ENCODE results near the gene ZNF263.
"Not testable (repeated sequence)": the region's sequence is repeated elsewhere in the genome, so short reads cannot be mapped to it uniquely, and the experiment has no call there.

The ZNF263 gene

DNA sequence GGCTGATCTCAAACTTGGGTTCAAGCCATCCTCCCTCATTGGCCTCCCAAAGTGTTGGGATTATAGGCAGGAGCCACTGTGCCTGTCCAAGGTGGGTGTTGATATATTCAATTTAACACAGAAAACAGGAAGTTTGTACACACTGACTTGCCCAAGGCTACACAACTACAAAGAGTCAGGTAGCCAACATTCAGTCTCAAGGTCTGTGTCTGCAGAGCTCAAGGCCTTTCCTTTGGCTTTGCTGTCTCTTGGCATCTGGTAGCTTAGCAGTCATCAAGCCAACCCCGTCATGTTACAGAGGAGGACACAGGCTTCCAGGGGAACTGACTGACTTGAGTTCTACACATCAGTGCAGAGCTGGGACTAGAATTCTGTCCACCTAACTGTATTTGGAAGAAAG is 15.0 kb upstream of the ZNF263 start:
- no peak for DNase-seq (ENCODE audit: low read depth)

DNA sequence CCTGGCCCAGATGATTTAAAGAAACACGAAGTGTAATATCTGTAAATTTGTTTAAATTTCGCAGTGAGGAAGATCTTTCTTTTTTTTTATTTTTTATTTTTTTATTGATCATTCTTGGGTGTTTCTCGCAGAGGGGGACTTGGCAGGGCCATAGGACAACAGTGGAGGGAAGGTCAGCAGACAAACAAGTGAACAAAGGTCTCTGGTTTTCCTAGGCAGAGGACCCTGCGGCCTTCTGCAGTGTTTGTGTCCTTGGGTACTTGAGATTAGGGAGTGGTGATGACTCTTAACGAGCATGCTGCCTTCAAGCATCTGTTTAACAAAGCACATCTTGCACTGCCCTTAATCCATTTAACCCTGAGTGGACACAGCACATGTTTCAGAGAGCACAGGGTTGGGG is 12.6 kb upstream of the ZNF263 start:
- not testable (repeated sequence) for DNase-seq (ENCODE audit: low read depth)

DNA sequence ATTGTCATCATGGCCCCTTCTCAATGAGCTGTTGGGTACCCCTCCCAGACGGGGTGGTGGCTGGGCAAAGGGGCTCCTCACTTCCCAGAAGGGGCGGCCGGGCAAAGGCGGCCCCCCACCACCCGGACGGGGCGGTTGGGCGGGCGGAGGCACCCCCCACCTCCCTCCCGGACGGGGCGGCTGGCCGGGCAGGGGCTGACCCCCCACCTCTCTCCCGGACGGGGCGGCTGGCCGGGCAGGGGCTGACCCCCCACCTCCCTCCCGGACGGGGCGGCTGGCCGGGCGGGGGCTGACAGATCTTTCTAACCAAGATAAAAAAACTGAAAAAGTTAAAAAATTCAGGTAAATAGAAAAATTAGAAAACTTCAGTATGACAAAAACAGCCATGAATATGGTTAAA is 12.0 kb upstream of the ZNF263 start:
- not testable (repeated sequence) for DNase-seq (ENCODE audit: low read depth)

DNA sequence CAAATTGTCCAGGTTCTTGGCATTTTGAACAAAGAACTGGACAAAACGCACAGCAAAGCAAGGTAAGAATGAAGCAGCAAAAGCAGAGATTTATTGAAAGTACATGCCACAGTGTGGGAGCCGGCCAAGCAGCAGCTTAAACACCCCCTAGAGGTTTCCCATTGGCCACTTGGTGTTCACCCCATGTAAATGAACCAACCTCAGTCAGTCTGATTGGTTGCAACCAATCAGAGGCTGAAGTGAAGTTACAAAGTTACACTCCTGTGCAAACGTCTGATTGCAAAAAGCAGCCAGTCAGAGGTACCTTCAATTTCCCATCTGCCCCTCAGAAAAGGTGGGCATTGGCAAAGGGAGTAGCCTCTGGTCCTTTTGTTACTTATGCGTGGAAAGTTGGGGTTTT is 8.8 kb upstream of the ZNF263 start:
- DNase-seq (ENCODE audit: low read depth) = no peak

DNA sequence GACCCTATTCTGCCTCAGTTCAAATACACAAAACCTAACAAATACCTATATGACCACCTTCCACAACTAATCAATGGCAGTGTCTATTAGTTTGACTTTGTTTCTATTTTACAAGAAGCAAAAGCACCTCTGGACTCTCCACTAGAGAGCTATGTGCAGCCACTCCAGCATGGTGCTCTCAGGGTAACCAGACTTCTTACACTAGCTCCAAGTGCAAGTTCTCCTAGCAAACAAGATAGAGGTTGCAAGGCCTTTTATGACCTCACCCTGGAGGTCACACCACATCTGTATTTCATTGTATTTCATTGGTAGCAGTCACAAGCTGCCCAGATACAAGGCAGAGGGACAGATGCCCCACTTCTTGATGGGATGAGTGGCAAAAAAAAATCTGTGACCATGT is 8.3 kb upstream of the ZNF263 start:
- no peak for DNase-seq (ENCODE audit: low read depth)

DNA sequence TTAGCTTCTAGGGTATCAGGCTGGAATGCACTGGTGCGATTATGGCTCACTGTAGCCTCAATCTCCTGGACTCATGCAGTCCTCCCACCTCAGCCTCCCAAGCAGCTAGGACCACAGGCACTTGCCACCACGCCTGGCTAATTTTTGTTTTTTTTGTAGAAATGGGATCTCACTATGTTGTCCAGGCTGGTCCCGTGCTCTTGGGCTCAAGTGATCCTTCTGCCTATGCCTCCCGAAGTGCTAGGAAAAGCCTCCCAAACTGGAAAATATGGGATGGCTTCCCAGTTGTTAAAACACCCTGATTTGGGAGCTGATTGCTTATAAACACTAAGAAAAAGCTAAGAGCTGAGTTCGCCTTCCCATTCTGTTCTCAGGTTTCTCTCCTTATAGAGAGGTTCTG is 6.6 kb upstream of the ZNF263 start:
- no peak for DNase-seq (ENCODE audit: low read depth)

DNA sequence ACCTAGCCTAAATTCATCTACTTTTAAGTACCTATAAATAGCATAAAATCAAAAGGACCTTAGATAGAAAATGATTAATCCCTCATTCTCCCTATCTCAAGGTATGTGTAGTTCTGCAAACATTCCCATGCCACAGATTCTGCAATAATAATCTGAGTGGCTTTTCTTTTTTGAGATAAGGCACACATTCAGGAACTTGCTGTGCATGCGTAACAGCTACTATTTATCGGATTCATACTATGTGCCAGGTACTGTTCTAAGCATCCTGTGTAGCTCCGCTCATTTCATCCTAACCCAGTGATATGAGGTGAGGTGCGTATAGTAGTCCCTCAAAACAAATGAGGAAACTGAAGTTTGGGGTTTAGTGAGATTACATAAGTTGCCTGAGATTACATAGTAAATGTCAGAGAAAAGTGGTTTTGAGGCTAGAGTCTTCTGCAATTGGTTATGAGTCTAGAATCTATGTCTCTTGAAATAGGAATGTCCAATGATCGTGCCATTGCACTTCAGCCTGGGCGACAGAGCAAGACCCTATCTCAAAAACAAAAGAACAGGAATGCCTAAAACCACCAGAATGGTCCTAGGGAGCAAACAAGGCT is 2.0 kb upstream of the ZNF263 start:
- DNase-seq (ENCODE audit: low read depth) = no peak

DNA sequence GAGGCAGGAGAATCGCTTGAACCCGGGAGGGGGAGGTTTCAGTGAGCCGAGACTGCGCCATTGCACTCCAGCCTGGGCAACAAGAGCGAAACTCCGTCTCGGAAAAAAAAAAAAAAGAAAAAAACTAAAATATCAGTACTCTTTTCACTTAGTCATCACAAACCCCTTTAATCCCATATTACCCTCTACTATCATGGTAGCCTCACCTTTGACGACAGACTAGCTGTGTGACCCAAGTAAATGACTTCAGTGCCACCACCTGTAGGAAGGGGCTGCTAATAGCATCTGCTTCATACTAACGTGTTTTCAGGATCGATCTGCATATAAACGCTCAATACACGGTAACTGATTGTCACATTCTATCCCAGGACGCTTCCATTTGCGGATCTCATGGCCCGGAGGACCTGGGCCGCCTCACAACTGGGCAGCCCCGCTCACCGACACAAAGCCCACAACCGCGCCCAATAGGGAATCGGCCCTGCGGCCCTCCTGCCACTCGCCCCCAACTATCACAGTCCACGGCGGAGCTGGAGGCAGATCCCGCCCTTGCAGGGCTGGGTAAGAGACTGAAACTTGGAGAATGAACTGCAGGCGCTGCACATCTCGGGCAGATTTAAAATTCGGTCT is 1.1 kb upstream of the ZNF263 start:
- DNase-seq (ENCODE audit: low read depth) = peak; percentile 10

DNA sequence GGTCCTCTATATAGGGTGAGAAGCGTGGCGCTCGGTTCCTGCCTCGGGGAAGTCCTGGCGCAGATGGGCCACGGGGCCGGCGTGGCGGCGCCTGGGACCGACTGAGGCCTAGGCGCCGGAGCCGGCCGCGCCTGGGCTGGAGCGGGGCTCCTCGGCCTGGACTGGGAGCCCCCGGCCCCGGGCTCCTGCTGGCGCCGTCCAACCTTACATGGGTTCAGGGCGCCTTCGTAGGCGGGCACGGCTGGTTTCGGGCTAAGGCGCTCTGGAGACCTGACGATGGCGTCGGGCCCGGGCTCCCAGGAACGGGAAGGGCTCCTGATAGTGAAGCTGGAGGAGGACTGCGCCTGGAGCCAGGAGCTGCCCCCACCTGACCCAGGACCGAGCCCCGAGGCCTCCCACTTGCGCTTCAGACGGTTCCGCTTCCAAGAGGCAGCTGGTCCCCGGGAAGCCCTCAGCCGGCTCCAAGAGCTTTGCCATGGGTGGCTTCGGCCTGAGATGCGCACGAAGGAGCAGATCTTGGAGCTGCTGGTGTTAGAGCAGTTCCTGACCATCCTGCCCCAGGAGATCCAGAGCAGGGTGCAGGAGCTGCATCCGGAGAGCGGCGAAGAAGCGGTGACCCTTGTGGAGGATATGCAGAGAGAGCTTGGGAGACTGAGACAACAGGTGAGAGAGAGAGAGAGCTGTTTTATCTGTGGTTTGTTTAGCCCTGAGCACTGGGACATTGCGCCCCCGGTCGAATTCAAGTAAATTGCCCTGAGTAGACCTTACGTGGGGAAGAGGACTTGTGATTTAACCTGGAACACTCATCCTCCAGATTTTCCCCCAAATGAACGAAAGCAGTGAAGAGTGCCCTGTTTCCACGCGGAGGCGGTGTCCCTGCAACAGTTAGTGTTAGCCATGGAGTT is 504 bp downstream of the ZNF263 start:
- no peak for DNase-seq (ENCODE audit: low read depth)

DNA sequence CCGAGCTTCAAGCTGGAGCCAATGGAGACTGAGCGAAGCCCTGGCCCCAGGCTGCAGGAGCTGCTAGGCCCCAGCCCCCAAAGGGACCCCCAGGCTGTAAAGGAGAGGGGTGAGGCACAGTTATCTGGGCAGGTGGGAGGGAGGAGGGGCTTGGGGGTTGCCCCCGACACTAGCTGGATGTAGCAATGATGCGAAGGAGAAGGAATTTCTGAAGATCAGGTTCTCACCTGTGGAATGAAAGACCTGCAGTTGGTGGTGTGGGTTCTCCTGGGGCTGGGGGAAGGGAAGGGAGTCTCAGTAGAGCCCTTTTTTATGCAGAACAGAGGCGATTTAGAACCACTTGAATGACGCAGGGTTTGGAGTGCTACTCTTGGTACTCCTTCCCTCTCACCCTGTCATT is 1.8 kb downstream of the ZNF263 start:
- no peak for DNase-seq (ENCODE audit: low read depth)

DNA sequence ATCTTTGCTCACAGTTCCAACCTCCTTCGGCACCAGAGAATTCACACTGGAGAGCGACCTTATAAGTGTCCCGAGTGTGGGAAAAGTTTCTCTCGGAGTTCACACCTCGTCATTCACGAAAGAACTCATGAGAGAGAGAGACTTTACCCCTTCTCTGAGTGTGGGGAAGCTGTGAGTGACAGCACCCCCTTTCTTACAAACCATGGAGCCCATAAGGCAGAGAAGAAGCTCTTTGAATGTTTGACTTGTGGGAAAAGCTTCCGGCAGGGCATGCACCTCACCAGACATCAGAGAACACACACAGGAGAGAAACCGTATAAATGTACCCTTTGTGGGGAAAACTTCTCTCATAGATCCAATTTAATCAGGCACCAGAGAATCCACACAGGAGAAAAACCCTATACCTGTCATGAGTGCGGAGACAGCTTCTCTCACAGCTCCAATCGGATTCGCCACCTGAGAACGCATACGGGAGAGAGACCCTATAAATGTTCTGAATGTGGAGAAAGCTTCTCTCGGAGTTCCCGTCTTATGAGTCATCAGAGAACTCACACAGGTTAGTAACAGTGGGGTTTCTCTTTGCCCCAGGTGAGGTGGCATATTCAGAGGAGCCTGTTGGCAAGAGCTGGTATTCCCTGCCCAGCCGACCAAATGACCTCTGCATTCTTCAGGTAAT is 6.8 kb downstream of the ZNF263 start:
- no peak for DNase-seq (ENCODE audit: low read depth)

DNA sequence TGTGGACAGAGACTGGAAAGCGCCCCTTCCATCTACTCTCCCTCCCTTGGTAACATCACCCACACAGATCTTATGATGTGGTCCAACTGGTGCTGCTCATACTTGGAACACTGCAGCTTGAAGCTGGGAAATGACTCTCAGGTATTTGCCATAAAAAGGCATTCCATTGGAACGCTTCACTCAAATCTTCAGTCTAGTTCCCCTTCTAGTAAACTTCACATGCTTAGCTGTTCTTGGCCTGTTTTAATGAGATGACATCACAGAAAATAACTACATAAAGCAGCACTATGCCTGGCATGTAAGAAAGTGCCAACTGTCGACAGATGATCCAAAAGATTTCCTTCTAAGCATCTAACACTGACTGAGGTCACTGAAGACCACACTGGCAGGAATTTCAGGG is 9.3 kb downstream of the ZNF263 start:
- no peak for DNase-seq (ENCODE audit: low read depth)

DNA sequence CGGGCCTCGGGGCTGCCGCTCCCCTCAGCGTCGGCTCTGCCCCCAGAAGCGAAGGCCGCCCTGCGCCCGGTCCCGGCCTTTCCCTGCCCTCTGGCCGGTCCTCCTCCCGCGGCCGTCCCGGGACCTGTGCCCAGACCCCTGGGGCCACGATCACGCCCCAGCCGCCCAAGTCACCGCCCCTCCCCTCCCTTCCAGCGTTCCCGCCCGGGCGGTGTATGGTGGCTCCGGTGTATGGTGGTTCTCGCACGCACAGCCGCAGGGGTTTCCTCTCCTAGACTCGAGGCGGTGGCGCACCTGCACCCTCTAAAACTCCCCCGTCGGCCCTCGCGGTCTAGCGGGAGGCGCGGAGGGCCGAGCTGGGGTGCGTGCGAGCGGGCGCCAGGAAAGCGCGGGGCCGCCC is 11.9 kb downstream of the ZNF263 start:
- DNase-seq (ENCODE audit: low read depth) = no peak

DNA sequence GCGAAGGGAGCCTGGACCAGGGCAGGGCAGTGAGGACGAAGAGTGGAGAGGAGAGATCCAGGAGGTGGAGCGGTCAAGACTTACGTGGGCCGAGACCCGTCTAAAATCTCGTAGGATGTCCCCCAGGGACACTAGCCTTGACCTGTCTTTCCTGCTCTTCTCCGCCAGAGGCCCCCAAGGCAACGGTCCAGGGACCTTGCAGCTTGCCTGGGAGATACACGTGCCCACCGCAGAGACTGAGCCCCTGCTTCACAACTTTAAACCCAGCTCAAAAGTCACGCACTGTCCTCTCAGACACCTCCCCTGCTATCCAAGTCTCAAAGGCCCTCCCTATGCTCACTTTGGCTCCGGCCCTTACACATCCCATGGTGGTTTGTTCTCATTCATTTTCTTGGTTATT is 12.5 kb downstream of the ZNF263 start:
- DNase-seq (ENCODE audit: low read depth) = no peak

DNA sequence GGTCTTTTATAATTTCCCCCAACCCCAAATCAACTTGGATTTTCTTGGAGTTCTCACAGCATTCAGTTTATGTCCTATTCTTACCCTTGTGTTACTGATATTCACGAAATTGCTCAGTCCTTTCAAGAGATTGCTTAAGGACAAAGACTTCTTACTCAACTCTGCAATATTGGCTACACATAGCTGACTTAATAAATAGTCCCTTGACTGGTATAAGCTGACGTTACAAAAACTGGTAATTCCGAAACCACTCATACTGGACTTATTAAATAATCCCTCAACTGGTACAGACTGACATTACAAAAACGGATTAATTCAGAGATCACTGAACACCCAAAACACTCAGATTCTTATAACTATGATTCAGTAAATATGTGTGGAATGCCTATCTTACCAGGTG is 21.1 kb downstream of the ZNF263 start:
- no peak for DNase-seq (ENCODE audit: low read depth)

DNA sequence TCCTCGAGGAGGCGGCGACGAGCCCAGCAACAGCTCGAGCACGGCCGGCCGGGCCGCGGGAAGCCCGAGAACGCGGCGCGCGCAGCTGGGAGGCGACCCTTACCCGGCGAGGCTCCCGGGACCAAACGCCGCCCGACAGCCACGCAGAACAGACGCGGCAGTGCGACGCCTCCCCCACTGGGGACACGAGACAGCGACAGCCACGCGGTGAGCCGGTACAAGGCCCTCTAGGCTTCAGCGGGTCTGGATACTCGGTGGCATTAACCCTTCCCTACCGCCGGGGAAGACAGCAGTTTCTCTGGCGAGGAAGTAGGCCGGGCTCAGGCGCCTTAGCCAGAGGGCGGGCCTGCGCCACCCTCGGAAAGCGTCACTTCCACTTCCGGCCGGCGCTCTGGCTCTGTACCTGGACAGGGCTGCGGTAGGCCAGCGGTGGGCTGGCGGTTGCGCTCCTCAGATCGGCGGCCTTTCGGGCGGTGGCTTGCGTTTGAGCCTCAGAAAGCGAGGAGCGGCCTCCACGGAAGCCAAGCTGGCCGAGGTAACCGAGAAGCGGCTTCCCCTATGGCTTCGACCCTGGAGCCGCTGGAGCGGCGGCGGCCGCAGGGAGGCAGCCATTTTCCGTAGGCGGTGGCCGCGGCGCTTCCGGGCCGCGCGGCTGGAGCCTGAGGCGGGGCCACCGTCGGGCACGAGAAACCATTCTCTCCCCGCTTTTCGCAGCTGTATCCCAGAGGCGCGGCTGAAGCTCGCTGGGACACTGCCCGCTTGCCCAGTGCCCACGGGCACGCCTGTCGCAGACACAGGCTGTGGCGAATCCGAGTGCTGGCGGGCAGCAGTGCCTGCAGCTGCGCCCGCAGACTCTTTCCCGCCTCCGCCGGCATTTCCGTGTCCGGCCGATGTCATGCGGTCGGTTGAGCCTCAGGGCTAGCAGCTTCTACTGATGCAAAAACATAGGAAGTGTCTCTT is 22.1 kb downstream of the ZNF263 start, which contains the start of the genes TIGD7 and ZNF75A:
TIGD7 (minus strand) TSS at position 322 of the 960 bp plus-strand sequence. CDS start 4,816 bp downstream, outside the sequence.
ZNF75A (plus strand) TSS at position 389 of the 960 bp plus-strand sequence. CDS start 2,932 bp downstream, outside the sequence.
- peak; percentile 74 for DNase-seq (ENCODE audit: low read depth)

DNA sequence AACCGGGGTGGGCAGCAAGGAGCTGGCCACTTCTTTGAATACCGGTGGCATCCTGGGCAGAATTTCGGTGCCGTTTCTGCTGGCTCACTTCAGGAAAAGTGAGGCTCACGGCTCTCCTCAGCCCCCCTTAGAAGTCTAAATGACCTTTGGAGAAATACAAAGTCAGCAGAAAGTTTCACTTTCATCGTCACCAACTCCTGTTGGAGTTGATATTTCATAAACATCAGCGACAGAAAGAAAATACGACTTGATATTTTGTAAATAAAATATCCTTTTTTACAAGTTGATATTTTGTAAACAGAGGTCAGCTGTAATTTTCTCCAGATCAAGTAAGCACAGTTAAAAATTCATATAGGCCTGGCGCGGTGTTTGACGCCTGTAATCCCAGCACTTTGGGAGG is 22.8 kb downstream of the ZNF263 start:
- DNase-seq (ENCODE audit: low read depth) = no peak

DNA sequence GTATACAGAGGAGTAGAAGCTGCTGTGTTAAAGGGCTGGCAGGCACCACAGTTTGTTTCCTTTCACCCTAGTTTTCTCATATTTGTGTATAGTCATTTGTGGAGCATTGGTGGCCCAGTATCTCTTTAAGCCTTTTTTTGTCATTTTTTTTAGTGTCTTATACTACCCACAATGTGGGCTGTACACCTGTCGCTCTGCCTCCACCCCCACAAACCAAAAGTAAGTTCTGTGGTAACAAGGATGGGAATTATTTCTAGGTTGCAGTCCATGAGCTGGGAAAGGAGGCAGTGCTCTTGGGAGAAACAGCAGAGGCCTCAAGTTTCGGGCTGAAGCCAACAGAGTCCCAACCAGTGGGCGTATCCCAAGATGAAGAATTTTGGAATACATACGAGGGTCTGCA is 28.2 kb downstream of the ZNF263 start:
- DNase-seq (ENCODE audit: low read depth) = no peak

DNA sequence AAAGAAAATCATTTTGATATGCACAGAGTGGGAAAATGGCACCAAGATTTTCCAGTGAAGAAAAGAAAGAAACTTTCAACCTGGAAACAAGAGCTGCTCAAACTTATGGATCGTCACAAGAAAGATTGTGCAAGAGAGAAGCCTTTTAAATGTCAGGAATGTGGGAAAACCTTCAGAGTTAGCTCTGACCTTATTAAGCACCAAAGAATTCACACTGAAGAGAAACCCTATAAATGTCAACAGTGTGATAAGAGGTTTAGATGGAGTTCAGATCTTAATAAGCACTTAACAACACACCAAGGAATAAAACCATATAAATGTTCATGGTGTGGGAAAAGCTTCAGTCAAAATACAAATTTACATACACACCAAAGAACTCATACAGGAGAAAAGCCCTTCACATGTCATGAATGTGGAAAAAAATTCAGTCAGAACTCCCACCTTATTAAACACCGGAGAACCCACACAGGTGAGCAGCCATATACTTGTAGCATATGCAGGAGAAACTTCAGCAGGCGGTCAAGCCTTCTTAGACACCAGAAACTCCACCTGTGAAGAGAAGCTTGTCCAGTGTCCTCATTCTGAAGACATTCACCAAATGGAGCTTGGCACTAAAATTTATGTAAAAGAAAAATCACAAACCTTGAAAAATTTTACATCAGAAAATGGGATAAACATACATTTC is 34.2 kb downstream of the ZNF263 start:
- DNase-seq (ENCODE audit: low read depth) = no peak

DNA sequence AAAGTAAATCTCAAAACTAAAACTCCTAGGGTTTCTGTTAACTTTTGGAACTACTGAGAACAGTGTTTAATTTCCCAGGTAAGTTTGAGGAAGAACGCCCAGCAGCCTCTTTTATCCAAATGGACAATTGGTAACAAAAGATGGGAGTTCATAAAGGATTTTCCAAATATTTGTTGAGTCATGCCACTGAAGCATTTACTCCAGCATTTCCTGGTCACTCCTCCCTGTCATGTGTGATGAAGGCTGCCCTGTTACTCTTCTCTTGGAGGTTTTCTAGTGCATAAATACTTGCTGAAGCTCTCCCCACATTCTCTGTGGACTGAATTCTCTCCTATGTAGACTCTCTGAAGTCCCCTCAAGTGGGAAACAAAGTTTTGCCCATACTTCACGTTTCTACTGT is 38.5 kb downstream of the ZNF263 start:
- DNase-seq (ENCODE audit: low read depth) = no peak

DNA sequence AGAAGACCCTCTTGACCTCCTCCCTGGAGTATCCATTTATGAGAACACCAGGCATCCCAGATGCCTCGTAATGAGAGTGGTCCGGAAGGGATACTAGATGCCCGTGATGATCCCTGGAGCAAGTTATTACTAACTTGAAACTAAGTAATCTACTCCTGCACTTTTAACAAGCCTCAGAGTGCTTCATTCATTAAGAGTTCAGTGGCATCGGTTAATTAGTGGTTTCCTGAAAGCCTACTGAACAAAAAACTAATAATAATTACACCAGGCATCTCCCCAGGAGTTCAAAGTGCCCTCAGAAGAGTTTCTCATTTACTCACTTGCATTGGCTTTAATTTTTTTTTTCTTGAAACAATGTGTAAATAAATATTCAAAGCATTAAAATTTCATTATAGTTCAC is 44.2 kb downstream of the ZNF263 start:
- no peak for DNase-seq (ENCODE audit: low read depth)

Measured in activated T-helper 9 cell treated with anti-CD3 and anti-CD28 coated beads, Interleukin-2, amount 50 U/mL, for 16 hours (primary cell).